WERI-Rb-1 (cell line): Measurements from ENCODE around the gene CENPP.

ENCODE experiments used
- DNase-seq: peaks from one replicate; pipeline ENCODE4 v3.0.0-alpha.2; 2020
- H3K27ac ChIP-seq: fragments of 250-450 bp; sonication (Bioruptor Pico); 2 replicates; pipeline ENCODE4 v1.5.1; 2020; ENCODE audit warnings: mild to moderate bottlenecking, moderate library complexity
- H3K27me3 ChIP-seq: fragments of 250-450 bp; sonication (Bioruptor Pico); 2 replicates; pipeline ENCODE4 v1.5.1; 2021; ENCODE audit warnings: mild to moderate bottlenecking, low read depth, moderate library complexity; ENCODE audit not compliant: insufficient read depth, severe bottlenecking
- H3K36me3 ChIP-seq: fragments of 250-450 bp; sonication (Bioruptor Pico); 2 replicates; pipeline ENCODE4 v1.5.1; 2020; ENCODE audit warnings: mild to moderate bottlenecking, moderate library complexity
- H3K4me3 ChIP-seq: 2 replicates; pipeline ENCODE4 v1.5.1; 2011; ENCODE audit warnings: low read depth, mild to moderate bottlenecking, control low read depth, low read length
- H3K9me3 ChIP-seq: fragments of 250-450 bp; sonication (Bioruptor Pico); 2 replicates; pipeline ENCODE4 v1.5.1; 2021; ENCODE audit warnings: mild to moderate bottlenecking, moderate library complexity; ENCODE audit not compliant: severe bottlenecking
- TF ChIP-seq, protein P1 (sequence below): IDR thresholded peaks from 2 replicates; pipeline ENCODE4 v1.5.1; 2011; ENCODE audit warnings: low read depth, mild to moderate bottlenecking, control low read depth, inconsistent platforms, low read length

Gene CENPP

DNA sequence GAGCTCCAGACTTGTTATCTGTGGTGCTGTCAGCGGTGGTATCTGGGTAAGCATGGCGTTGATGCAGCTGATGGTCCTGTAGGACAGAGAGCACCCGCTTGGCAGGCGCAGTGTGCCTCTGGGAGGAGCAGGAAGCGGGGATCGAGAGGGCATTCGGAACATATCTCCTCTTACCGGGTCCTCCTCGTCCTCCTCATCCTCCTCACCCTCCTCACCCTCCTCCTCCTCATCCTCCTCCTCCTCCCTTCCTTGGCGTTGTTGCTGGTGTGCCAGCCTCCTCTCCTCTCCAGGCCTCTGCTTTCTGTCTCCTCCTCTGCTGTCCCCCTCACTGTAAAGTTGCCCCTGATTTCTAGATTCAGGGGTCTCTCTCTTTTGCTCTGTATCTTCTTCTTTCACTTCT, 188.9 kb downstream of the CENPP start:
- Histone ChIP-seq H3K27ac (no peak overlapping the region), H3K36me3 (no peaks in the 10 kb centered on the region), H3K4me3 (no peak overlapping the region), H3K9me3 (no peaks in the 10 kb centered on the region), H3K27me3 (no peaks in the 10 kb centered on the region)
- no peak for DNase-seq
- TF ChIP-seq, protein P1, sequence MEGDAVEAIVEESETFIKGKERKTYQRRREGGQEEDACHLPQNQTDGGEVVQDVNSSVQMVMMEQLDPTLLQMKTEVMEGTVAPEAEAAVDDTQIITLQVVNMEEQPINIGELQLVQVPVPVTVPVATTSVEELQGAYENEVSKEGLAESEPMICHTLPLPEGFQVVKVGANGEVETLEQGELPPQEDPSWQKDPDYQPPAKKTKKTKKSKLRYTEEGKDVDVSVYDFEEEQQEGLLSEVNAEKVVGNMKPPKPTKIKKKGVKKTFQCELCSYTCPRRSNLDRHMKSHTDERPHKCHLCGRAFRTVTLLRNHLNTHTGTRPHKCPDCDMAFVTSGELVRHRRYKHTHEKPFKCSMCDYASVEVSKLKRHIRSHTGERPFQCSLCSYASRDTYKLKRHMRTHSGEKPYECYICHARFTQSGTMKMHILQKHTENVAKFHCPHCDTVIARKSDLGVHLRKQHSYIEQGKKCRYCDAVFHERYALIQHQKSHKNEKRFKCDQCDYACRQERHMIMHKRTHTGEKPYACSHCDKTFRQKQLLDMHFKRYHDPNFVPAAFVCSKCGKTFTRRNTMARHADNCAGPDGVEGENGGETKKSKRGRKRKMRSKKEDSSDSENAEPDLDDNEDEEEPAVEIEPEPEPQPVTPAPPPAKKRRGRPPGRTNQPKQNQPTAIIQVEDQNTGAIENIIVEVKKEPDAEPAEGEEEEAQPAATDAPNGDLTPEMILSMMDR: no peak

DNA sequence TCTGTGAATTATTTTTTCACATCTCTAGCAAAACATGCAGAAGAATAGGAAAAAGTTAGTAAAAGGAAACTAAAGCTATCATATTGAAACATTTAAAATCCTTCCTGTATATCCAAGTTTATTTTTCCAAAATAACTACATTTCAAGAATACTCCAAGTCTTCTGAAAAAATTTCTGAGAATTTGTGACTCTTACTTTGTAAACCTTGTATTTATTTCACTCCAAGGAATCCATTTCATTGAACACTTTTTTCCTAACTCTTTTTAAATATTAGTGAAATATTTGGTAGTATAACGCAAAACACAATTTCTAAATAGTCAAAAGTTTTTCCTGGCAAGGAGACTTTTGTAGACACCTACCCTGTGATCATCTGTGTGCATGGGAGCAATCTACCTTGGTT, 190.8 kb downstream of the CENPP start:
- H3K27me3 ChIP-seq: no peaks in the 10 kb centered on the region
- no peak overlapping the region for H3K27ac ChIP-seq
- H3K36me3 ChIP-seq: no peaks in the 10 kb centered on the region
- no peak for DNase-seq
- no peak overlapping the region for H3K4me3 ChIP-seq
- TF ChIP-seq, protein P1: no peak
- no peaks in the 10 kb centered on the region for H3K9me3 ChIP-seq

DNA sequence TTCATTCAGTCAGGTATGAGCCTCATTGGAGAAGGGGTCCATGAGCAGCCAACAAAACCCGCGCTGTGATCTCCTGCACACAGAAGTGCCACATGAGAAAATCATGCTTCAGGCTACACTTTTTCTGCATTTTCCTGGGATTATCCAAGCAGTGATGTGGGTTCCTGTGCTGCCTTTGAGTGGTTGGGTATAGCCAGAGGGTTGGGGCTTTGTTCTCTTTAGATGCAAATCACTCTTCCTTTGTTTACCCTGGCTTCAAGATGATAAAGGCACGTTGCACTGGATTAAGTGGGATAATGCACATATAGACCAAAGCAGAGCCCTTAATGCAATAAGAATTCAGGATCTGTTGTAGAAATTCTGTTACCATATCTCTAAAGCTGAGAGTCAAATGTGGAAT, 191.3 kb downstream of the CENPP start:
- Histone ChIP-seq H3K9me3 (no peaks in the 10 kb centered on the region), H3K36me3 (no peaks in the 10 kb centered on the region), H3K4me3 (no peak overlapping the region), H3K27me3 (no peaks in the 10 kb centered on the region), H3K27ac (no peak overlapping the region)
- TF ChIP-seq, protein P1: no peak
- DNase-seq: no peak

DNA sequence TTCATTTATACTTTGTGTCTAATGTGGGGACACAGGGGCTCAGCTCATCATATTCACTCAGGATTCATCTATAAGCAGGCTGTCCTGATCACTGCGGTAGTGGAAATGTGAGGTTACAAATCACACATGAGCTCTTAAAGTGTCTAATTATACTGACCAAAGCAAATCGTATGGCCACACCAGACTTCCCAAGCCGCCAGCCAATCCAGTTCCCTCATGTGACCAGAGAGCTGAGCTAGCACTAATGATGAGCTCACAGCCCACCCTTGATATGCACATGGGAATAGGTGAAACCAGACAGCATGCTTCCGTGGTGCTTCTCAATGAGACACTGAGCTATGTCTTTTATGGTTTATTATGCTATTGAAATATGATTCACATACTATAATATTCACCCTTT, 192.4 kb downstream of the CENPP start:
- no peak overlapping the region for H3K27ac ChIP-seq
- H3K36me3 ChIP-seq: no peaks in the 10 kb centered on the region
- no peaks in the 10 kb centered on the region for H3K27me3 ChIP-seq
- H3K4me3 ChIP-seq: no peak overlapping the region
- no peaks in the 10 kb centered on the region for H3K9me3 ChIP-seq
- no peak for DNase-seq
- TF ChIP-seq, protein P1: no peak

DNA sequence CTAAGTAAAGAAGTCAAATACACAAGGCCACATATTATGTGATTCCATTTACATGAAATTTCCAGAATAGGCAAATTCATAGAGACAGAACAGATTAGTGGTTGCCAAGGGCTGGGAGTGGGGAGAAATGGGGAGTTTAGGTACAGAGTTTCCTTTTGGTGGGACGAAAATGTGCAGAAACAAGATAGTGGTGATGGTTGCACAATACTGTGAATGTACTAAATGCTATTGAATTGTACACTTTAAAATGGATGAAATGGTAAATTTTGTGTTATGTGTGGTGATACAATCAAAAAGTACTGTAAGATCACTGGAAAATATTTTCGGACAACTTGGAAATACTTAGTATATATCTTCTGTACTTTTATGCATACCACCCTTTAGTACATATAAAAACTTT, 195.1 kb downstream of the CENPP start:
- Histone ChIP-seq H3K9me3 (no peaks in the 10 kb centered on the region), H3K36me3 (no peaks in the 10 kb centered on the region), H3K4me3 (no peak overlapping the region), H3K27me3 (no peaks in the 10 kb centered on the region), H3K27ac (no peak overlapping the region)
- no peak for DNase-seq
- TF ChIP-seq, protein P1: no peak

DNA sequence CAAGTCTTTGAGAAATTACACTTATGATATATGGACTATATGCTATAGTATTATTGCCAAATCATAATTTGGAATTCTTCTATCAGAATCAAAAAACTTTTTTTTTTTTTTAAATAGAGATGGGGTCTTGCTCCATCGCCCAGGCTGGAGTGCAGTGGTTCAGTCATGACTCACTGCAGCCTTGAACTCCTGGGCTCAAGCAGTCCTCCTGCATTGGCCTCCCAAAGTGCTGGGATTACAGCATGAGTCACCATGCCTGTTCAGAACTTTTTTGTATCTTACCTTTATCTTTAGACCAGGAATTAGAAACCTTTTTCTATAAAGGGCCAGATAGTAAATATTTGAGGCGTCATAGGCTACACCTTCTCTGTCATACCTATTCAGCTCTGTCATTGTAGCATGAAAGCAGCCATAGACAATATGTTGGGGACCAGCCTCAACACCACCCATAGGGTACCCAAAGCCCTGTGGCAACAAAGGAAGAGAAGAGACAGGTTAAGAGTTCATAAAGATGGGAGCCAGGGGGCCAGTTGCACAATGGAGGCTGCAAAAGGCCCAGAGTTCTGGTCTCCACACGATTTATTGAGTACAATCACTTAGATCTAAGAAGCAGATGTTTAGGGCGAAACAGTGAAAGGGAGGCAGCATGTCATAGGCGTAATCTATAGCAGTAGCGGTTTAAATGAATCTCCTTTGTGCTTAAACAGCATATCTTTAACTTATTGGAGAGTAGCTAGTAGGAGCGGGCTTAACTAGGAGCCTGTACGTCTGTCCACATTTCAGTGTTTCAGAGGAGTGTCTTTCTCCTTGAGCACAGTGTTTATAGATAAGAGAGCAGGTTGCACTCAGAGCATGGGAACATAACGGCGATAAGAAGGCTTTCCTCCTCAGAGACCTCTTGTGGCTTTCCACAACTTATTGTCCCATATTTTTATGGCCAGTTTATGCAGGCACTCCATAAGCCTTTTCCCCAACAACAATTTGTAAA, 197.5 kb downstream of the CENPP start:
- Histone ChIP-seq H3K36me3 (no peaks in the 10 kb centered on the region), H3K4me3 (no peak overlapping the region), H3K9me3 (no peaks in the 10 kb centered on the region), H3K27me3 (no peaks in the 10 kb centered on the region), H3K27ac (no peak overlapping the region)
- DNase-seq: no peak
- TF ChIP-seq, protein P1: no peak
